Measurements from ENCODE around the gene FAH.

- TF ChIP-seq CTCF (IDR thresholded peaks at IDR 0.05) (no peak), POLR2AphosphoS5 (IDR thresholded peaks at IDR 0.05; ENCODE audit: low read depth, low read length) (no peak), SIN3A (IDR thresholded peaks at IDR 0.05; ENCODE audit: borderline replicate concordance, insufficient read depth, low read depth, low read length) (no peak)
Observed at GRCh38 chr15:80233581-80233980, 80.8 kb downstream of the FAH start.
